GM11168 (cell line): ENCODE measurements around the gene LOX.
"Not testable (repeated sequence)": the region's sequence is repeated elsewhere in the genome, so short reads cannot be mapped to it uniquely, and the experiment has no call there.

Experiments
- in situ Hi-C: fragments of 300-500 bp; cut with MboI; formaldehyde crosslinking; loops from one replicate; pipeline ENCODE4 v1.12.0; 2022; ENCODE audit warnings: low sequenced_read_pairs; ENCODE audit not compliant: unreplicated experiment

Gene LOX

DNA sequence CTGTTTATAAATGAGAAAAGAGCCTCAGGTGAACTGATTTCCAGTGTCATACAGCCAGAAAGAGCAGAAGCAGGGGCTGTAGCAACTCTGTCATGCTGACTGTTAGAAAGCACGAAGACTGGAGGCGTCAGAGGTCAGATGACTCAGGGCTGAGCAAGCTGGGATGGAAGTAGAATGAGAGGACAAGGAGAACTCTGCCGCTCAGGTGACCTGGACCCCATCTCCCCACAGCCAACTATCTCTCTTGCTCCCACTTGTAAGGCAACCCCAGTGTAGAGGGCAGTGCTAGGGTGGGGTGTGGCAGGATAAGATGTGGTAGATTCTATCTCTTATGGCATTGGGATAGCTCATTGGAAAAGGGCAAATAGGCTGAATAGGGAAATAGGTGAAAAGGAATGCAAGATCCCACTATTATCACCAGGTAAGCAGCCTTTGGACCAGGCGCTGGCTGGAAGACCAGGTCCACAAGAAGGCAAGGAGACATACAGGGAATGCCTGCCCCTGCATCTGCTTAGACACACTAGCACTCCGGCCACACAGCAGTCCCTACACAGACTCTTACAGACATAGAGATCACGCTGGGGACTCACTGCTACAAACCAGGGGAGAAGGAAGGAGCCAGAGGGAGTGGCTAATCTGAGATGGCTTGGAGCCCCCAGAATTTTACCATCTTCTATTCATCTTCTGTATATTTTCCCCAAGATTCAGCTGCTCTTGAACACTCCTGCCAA is 21.2 kb upstream of the LOX start:
- in situ Hi-C loops = no loop called here

DNA sequence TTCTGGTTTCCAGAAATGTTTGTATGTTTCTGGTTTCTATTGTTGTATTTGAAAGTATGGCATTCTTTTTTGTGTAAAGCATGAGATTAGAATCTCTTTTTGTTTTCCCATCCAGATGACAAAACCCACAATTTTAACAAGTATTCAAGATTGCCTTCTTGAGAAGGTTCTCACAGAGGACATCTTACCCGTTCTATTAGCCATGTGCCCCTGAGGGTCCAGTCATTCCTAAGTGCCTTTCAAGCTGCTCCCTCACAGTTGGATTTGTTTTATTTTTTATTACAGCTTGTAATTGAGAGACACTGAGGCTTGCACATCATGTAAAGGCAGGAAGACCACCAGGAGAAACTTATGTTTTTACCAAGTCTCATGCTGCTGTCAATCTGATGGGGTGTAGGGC is 19.3 kb upstream of the LOX start:
- in situ Hi-C loops = no loop called here

DNA sequence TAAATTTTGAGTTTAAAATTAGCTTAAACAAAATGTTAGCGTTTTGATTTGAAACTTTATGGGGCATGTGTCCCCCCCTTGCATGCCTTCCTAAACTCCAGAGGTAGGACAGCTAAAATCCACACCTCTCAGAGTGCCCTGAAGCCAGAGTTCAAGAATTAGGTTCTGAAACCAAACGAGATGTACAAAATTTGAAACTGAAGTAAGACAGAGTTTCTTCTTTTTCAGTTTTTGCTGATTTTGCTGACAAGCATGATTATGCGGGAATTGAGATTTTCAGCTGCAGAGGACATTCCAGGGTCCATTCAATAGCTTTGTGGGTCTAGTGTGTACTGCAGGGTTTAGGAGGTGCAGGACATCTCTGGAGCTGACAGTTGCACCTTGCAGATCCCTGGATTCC is 17.1 kb upstream of the LOX start:
- in situ Hi-C loops = no loop called here

DNA sequence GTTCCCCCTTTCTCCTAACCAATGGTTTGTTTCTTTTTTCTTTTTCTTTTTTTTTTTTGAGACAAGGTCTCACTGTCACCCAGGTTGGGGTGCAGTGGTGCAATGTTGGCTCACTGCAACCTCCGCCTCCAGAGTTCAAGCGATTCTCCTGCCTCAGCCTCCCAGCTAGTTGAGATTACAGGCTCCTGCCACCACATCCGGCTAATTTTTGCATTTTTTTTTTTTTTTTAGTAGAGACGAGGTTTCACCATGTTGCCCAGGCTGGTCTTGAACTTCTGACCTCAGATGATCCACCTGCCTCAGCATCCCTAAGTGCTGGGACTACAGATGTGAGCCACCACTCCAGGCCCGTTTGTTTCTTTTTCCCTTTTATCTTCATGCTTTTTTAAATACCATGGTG is 16.2 kb upstream of the LOX start:
- in situ Hi-C loops = not testable (repeated sequence)

DNA sequence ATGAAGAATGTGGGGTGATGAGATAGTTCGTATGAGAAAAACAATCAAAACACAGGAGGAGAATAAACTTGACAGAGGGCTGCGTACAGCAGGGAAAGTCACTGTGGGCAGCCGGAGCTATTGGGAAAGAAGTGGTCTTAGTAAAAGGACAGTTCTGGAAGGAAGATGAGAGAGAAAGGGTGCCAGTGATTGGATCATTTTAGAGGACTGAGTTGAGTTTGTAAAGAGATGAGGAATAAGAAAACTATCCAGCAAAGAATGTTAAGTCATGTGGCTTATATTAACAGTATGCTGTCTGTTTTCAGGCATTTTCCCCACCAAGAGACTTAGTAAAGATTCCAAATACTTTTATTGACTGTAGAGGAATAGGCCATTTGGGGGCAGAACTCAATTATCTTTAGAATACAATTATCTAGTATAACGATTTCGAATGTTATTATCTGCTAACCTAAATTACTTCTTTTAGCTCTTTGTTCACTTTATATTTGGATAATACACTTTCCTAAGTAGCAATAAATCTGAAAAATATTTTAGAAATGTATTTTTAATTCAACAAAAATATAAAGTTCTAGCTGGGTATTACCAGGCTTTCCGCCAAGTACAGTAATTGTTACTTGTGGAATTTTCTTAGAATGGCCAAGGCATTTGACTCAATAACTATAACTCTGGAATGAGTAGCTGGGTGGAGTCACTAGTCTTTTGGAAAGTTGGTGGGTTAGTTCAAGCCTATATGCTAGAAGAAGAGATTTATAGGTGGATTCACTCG is 15.5 kb upstream of the LOX start:
- in situ Hi-C loops = no loop called here

DNA sequence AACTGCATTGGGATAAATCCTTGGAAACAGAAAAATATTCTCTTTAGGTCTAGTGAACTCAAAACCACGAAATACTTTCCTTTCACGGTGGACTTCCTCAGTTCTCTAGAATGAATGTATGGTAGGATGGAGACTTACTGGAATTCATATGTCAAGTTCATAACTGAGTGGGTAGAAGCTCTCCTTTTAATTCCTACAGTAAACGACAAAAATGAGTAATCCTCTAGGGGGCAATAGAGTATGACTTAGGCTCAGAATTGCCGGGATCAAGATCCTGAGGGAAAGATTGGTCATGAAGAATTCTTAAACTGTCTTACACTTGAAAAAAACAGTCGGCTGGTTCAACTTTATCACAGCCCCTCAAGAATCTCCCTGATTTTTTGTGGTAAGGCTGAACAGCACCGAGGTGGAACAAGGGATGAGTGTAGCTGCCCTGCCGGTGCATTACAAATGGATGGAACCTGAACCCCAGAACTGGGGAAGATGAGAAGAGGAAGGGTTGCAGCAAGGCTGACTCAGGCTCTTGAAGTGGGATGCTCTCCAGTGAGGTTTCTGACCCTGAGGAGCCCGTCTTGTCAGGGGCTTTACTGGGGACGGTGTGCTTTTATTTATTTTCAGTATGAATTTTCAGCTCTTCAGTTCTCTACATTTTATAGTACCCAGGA is 14.0 kb upstream of the LOX start:
- in situ Hi-C loops = no loop called here

DNA sequence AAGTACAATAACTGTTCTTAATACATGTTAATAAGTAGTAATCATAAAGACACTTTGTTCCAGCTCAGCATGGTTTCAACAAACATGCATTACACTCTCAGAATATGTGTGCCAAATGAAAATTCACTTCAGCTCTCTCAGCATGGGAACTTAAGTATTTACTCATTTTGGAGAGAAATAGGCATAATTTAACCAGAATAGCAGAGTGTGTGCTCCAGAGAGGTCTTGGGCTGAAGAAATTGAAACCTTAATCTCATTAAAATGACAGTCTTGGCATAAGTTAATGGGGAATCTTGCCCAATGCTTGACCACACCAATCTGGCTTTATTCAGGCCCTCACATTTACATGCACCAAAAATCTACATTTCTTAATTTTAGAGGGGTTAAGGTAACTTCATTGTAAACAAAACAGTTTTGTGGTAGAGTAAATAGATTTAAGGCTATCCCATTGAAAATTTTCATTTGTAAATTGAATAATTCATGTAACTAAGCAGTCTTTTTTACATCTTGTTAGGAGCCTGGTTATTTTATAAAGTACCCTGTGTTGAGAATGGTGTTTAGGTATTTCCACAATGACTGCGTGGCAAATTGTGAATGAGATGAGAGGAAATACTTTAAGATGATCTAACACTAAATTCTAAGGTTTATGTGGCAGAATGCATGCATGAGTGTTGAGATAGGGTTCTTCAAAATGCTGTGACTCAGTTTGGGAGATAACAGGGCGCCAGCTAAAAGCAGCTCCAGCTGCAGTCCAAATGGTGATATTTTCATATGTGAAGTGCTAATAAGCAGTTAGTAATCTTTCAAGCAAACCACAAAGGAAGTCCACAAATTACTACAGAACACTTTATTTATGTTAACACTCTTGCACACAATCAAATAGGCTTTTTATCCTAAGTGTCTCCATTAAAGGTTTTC is 11.3 kb upstream of the LOX start:
- in situ Hi-C loops = no loop called here

DNA sequence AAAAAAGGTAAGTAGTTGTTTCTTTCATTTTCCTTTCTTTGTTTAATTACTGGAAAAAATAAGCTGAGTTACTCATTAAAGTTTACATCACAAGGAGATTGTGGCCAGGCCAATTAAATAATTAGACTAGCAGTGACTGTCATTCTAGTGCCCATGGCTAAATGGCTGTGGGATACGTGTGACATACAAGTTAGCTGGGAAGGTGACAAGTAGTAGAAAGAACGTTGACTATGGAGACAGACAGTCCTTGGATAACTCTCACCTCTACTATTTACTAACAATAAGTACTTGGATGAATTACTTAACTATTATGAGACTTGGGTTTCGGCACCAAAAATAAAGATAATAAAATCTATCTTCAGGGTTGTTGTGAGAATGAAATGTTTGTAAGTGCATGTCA is 7.0 kb upstream of the LOX start:
- in situ Hi-C loops = no loop called here

DNA sequence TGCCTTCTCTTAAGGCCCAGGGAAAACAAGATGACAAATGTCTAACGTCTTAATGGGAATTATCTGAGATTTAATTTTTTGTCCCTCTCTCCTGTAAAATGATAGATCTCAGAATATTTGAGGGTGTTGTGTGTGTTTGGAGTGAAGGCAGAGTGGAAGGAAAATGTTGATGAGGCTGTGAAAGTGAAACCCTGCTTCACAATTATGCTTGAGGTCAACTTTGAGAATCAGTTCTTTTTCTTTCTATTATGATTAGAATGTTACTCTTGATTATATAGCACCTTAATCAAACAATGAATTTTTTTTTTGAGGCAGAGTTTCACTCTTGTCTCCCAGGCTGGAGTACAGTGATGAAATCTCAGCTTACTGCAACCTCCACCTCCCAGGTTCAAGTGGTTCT is 5.5 kb upstream of the LOX start:
- in situ Hi-C loops = no loop called here

DNA sequence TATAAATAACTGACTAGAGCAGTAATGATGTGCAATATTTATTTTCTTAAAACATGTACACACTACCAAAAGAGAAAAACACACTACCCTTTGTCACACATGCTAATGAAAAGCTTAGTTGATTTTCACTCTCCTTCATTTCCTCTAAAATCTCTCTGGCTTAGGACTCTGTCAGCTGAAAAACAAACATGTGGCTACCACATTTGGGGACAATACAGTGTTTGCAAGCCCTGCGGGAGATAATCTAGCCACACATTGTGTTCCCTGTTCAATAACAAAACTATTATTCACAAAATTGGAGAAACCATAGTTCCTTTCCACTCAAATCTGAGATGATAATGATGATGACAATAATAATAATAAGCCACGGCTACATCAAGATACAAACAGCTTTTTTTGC is 3.5 kb upstream of the LOX start:
- in situ Hi-C loops = no loop called here

DNA sequence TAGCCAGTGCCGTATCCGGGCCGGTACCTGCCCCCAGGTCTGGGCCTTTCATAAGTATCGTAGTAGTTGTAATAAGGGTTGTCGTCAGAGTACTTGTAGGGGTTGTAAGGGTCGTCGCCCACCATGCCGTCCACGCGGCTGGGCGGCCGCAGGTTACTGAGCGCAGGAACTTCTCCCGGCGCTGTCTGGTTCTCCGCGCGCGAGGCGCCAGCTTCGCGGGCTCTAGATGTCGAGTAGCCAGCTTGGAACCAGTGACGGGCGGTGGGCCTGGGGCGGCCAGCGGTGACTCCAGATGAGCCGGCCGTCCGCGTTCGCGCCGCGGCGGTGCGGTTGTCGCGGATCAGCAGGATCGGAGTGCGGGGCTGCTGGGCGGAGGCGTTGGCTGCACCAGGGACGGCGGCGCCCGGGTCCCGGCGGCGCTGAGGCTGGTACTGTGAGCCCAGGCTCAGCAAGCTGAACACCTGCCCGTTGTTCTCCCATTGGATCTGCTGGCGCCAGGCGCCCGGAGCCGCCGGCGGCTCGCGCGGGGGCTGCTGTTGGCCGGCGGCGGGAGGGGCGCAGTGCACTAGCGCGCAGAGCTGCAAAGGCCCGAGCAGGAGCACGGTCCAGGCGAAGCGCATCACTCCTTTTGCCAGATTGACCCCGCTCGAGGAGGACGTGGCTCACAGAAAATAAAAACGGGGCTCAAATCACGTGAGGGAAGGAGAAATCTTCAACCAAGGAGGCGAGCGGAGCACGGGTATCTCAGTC is 518 bp downstream of the LOX start:
- in situ Hi-C loops = no loop called here

DNA sequence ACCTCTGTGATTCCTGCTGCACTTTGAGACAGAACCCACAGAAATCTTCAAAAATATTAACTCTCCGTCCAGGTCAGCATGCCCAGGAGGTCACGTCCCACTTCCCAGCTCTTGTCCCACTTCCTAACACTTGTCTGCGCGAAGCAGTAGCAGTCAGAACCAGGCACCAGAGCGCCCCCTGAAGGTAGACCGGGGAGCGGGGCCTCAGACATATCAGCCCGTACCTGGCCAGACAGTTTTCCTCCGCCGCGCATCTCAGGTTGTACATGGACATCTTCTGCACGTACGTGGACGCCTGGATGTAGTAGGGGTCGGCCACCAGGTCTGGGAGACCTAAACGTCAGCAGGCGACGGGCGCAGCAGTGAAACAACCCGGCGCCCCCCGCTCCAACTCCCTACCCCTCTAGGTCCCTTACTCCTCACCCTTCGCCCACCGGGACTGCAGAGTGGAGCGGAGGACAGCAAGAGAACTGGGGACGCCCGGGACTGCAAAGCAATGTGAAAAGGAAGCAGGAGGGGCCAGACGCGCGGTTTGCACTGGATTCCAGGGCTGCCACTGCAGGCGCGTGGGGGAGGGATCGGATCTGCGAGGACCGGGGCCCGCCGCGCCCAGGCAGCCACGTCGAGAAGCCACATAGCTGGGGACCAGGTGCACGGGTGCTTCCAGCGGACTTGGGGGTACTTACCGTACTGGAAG is 1.2 kb downstream of the LOX start:
- in situ Hi-C loops = no loop called here

DNA sequence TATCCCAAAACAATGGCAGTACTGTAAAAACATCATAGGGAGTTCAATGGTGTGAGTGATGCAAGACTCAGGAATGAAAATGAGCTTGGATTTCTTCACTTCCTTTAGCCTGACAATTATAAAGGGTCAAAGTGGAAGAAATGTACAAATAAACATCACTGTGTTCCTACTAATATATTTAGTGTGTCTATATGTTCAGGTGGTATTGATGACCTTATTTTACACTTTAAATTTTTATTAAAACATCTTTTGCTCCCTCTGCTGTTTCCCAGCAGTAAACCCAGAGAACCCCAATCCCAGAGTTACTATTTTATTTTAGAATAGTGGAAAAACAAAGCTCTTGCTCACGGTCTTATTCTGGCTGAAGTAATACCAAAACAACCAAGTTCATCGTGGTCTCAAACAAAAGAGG is 2.0 kb downstream of the LOX start:
- in situ Hi-C loops = no loop called here

DNA sequence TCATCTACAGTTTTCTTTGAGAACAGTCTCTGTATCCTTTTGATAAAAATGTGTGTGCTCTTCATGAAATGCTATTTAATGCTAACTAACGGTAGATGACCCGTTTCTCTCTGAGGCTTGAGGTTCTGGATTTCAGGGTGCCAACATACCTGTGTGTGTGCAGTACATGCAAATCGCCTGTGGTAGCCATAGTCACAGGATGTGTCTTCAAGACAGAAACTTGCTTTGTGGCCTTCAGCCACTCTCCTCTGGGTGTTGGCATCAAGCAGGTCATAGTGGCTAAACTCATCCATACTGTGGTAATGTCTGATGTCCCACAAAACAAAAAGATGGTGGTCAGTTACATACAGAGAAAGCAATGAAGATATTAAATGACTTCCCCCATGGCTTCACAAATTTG is 4.2 kb downstream of the LOX start:
- in situ Hi-C loops = no loop called here

DNA sequence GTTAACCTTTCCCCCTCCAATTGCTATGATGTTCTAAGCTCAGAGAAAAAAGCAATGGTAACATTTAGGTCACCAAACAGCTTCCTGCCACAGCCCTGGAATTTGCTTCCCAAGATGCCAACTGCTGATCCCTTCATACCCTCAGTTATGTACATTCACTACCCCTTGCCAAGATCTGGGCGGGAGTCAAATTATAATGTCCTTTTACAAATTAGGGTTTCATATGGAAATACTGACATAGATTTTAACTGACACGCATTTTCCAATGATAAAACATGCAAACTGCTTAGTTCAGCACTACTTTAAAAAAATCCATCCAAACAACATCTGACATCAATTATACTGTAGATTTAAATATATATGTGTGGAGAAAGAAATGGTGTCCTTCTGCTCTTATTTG is 5.0 kb downstream of the LOX start:
- in situ Hi-C loops = no loop called here

DNA sequence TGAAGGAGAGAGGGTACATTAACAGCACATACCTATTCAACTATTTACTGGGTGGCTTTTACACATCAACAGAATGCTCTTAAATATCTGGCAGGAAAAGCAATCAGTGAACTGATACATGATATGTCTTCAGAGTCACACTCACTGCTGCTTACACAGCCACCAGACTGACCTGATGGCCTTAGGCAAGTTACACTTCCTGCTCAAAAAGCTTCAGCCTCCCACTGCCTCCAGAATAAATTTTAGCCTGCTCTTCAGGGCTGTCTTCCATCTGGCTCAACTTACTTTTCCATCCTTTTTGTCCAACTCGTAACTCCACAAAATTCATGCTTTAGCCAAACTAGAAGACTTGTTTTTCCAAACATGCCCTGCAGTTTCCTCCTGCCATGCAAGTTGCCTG is 10.7 kb downstream of the LOX start:
- in situ Hi-C loops = no loop called here

DNA sequence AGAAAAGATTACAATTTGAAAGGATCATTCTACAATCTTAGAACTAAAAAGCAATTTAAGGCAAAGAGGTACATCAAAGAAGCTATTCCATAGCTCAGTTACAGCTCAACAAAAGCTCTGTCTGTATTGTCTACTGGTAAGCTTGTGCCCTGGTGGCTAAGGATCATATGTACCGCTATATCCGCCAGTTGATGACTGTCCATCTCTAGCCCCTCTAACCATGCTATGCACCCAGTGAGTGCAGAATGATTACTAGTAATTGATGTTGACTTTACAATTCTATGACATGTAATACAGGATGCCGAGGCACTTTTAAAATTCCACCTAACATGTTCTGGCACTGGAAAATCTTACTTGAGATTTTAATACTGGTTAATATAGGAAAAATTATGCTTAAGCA is 13.1 kb downstream of the LOX start:
- in situ Hi-C loops = no loop called here

DNA sequence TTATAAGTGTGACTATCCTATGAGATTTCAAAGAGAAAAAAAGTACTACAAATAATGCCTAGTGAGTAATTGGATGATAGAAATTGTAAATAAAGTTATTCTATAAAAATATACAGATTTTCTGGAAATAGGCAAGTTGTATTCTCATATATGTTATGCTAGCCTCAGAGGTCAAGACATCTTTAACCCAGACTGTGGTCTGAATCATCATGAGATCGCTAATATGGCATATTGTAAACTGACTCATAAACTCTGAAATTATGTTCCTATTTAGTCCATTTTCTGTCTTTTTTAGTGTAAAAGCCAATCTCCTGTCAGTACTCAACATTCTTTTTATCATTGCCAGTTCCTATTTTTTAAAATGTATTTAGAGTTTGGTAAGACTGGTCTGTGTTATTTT is 14.2 kb downstream of the LOX start:
- in situ Hi-C loops = no loop called here

DNA sequence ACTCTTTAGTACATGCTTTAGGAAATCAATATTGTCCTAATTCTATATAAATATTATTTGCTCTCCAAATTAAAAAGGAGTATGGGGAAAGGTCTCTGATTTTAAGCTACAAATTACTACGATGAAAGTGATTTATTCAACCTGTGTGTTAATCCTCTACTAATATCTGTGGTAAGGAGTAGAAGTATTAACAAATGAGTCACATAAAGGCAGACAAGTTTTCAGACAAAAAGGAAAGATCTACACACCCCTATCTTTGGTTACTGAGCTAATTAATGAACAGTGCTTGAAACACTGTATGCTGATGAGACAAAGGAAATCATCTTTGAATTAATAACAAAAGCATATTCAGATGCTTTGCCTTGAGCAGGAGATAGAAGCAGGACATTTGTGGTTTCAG is 15.9 kb downstream of the LOX start:
- in situ Hi-C loops = no loop called here
